Adrenal gland (tissue), 5 donors: ENCODE data around the gene REG3G.

Source experiments
- POLR2A ChIP-seq, 2 donors: fragments of 450-650 bp; IDR thresholded peaks; one replicate each; pipeline ENCODE4 v1.6.1; 2017; ENCODE audit warnings: antibody characterized with exemption in 2 of 2, mild to moderate bottlenecking in 2 of 2, moderate library complexity in 1 of 2
- TF ChIP-seq, protein P1 (sequence below), 6 experiments: fragments of 450-650 bp in 4 of 6; fragments of 200-600 bp in 2 of 6; sonication (generic) in 1 of 6; IDR thresholded peaks; 1 replicate in 5 of 6; 2 replicates in 1 of 6; pipeline versions ENCODE4 v1.5.1 to v1.8.0; 2016 to 2021; ENCODE audit warnings: antibody characterized with exemption in 6 of 6, mild to moderate bottlenecking in 2 of 6, moderate library complexity in 1 of 6
- donor health status: DM: no; HTN: no; CAD: no.

DNA sequence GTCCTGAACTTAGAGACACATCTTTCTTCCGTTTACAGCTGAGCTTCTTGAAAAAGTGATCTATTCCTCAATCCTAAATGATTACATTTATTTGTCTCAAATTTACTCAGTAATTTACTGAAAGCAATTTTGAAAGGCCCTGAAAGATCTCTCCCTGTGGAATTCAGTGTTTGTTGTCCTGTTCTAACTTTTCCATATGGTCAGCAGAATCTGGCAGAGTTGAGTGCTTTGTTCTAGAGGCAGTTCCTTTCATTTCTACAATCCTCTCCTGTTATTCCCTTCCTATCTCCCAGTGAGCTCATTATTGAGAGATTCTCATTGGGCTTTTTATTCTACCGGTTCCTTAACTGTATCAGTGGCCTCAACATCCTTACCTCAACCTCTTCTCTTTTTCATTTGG is 36.5 kb upstream of the REG3G start:
- TF ChIP-seq, protein P1, sequence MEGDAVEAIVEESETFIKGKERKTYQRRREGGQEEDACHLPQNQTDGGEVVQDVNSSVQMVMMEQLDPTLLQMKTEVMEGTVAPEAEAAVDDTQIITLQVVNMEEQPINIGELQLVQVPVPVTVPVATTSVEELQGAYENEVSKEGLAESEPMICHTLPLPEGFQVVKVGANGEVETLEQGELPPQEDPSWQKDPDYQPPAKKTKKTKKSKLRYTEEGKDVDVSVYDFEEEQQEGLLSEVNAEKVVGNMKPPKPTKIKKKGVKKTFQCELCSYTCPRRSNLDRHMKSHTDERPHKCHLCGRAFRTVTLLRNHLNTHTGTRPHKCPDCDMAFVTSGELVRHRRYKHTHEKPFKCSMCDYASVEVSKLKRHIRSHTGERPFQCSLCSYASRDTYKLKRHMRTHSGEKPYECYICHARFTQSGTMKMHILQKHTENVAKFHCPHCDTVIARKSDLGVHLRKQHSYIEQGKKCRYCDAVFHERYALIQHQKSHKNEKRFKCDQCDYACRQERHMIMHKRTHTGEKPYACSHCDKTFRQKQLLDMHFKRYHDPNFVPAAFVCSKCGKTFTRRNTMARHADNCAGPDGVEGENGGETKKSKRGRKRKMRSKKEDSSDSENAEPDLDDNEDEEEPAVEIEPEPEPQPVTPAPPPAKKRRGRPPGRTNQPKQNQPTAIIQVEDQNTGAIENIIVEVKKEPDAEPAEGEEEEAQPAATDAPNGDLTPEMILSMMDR (IDR thresholded peaks at IDR 0.05) = no peak
- TF ChIP-seq POLR2A (IDR thresholded peaks at IDR 0.05) = no peak
